Endothelial cell of umbilical vein (primary cell): ENCODE measurements around the gene RDH5.

Experiments used
- EZH2 ChIP-seq: IDR thresholded peaks from 2 replicates; pipeline ENCODE4 v1.6.1; 2012; ENCODE audit warnings: borderline replicate concordance, low read depth, mild to moderate bottlenecking, moderate library complexity, low read length, inconsistent platforms; ENCODE audit not compliant: severe bottlenecking
- JUN ChIP-seq: IDR thresholded peaks from 2 replicates; pipeline ENCODE4 v1.6.1; 2011; ENCODE audit warnings: borderline replicate concordance, low read depth; ENCODE audit not compliant: insufficient read length, insufficient read depth
- POLR2A ChIP-seq: IDR thresholded peaks from 2 replicates; pipeline ENCODE4 v1.6.1; 2012; ENCODE audit warnings: low read depth, mild to moderate bottlenecking, control low read depth, low read length
- TF ChIP-seq, protein P1 (sequence below), 2 donors: IDR thresholded peaks; 1 replicate in 1 of 2; 2 replicates in 1 of 2; pipeline ENCODE4 v1.5.1; 2011; ENCODE audit warnings: low read length in 2 of 2, mild to moderate bottlenecking in 2 of 2, moderate library complexity in 2 of 2, control low read depth in 1 of 2, inconsistent platforms in 1 of 2, low read depth in 1 of 2; ENCODE audit not compliant: insufficient read depth in 1 of 2; ENCODE audit errors: extremely low read depth in 1 of 2
- TF ChIP-seq, protein P2 (sequence below): IDR thresholded peaks from 2 replicates; pipeline ENCODE4 v1.6.1; 2011; ENCODE audit not compliant: insufficient read depth, insufficient read length

DNA sequence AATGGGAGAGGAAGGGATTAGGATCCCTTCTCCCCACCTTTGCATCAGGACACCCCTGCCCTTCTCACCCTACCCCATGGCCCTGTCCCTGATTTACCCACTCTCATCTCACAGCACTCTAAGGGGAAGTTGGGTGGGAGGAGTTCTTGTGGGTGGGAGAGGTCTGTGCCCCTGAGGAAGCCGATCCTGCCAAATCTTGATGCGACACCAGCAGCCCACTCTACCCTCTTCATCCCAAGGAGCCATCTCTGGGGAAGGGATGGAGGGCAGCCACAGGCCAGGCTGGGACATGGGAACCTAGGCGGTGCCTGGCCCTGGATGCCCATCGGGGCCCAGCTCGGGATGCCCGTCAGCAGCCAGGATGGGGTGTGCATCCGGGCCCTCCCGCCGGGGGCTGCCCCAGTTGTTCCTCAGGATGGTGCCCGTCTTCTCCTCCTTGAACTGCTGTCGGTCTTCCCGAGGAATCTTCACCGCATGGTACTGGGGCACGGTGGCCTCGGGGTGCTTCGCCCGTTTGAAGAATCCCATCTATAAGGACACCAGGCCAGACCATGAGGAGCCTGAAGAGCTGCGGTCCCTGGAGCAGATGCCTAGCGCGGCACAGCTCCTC lies 35.3 kb upstream of the RDH5 start:
- TF ChIP-seq, protein P1, sequence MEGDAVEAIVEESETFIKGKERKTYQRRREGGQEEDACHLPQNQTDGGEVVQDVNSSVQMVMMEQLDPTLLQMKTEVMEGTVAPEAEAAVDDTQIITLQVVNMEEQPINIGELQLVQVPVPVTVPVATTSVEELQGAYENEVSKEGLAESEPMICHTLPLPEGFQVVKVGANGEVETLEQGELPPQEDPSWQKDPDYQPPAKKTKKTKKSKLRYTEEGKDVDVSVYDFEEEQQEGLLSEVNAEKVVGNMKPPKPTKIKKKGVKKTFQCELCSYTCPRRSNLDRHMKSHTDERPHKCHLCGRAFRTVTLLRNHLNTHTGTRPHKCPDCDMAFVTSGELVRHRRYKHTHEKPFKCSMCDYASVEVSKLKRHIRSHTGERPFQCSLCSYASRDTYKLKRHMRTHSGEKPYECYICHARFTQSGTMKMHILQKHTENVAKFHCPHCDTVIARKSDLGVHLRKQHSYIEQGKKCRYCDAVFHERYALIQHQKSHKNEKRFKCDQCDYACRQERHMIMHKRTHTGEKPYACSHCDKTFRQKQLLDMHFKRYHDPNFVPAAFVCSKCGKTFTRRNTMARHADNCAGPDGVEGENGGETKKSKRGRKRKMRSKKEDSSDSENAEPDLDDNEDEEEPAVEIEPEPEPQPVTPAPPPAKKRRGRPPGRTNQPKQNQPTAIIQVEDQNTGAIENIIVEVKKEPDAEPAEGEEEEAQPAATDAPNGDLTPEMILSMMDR (IDR thresholded peaks at IDR 0.05; ENCODE audit: extremely low read depth in 1 of 2, insufficient read depth in 1 of 2, low read depth in 1 of 2, low read length in 2 of 2) = no peak
- TF ChIP-seq POLR2A (no peak), EZH2 (no peak), JUN (no peak)
- TF ChIP-seq, protein P2, sequence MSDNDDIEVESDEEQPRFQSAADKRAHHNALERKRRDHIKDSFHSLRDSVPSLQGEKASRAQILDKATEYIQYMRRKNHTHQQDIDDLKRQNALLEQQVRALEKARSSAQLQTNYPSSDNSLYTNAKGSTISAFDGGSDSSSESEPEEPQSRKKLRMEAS = no peak
